GM19328 (cell line): ENCODE data around the gene SKI.

Experiments used
- ATAC-seq: cut with Tn5 transposase; IDR thresholded peaks from one replicate; pipeline ENCODE4 v1.9.1; 2021; ENCODE audit warnings: mild to moderate bottlenecking, moderate library complexity; ENCODE audit not compliant: unreplicated experiment

The SKI gene

GRCh38 chr1:2194319-2194897 lies 33.7 kb upstream of the SKI start, which contains the start of gene FAAP20:
Gene FAAP20, minus strand, starts transcription at chr1:2194772. Its CDS starts 23 bp downstream, at chr1:2194749.
- peak; percentile 47 for ATAC-seq

GRCh38 chr1:2194898-2195673 lies 33.0 kb upstream of the SKI start:
- ATAC-seq = peak; percentile 53

- no peak for ATAC-seq
Observed at GRCh38 chr1:2195785-2196184, 32.3 kb upstream of the SKI start.

GRCh38 chr1:2196901-2197638 lies 31.0 kb upstream of the SKI start:
- no peak for ATAC-seq

- ATAC-seq = no peak
Observed at GRCh38 chr1:2197707-2198165, 30.4 kb upstream of the SKI start.

GRCh38 chr1:2198571-2198970 lies 29.5 kb upstream of the SKI start:
- ATAC-seq = no peak

- no peak for ATAC-seq
Observed at GRCh38 chr1:2199042-2199810, 28.9 kb upstream of the SKI start.

GRCh38 chr1:2200308-2200943 lies 27.7 kb upstream of the SKI start:
- ATAC-seq = no peak

GRCh38 chr1:2201062-2201461 lies 27.1 kb upstream of the SKI start:
- no peak for ATAC-seq

GRCh38 chr1:2202008-2202575 lies 26.0 kb upstream of the SKI start:
- ATAC-seq = no peak

- no peak for ATAC-seq
Observed at GRCh38 chr1:2202843-2203601, 25.1 kb upstream of the SKI start.

GRCh38 chr1:2203671-2204414 lies 24.3 kb upstream of the SKI start:
- no peak for ATAC-seq

- ATAC-seq = no peak
Observed at GRCh38 chr1:2204415-2205190, 23.5 kb upstream of the SKI start.

- ATAC-seq = peak; percentile 61
Observed at GRCh38 chr1:2205191-2205952, 22.7 kb upstream of the SKI start.

- no peak for ATAC-seq
Observed at GRCh38 chr1:2206813-2207487, 21.2 kb upstream of the SKI start.

- ATAC-seq = no peak
Observed at GRCh38 chr1:2208309-2209239, 19.5 kb upstream of the SKI start.
